H1 (cell line): ENCODE results near the gene PLTP. TPM values are rescaled to one million over a fixed set of nuclear protein-coding genes. Genes with fewer than 3 reads are reported as not detected.
A peak's percentile ranks its signal among the peaks of the same experiment; 100 is the strongest.

Experiments
- BACH1 ChIP-seq: IDR thresholded peaks from 2 replicates; pipeline ENCODE4 v1.6.1; 2012; ENCODE audit warnings: low read length, improper control_type of control experiment
- BRCA1 ChIP-seq: IDR thresholded peaks from 2 replicates; pipeline ENCODE4 v1.6.1; 2012; ENCODE audit warnings: low read depth, low read length, improper control_type of control experiment
- CEBPB ChIP-seq: IDR thresholded peaks from 2 replicates; pipeline ENCODE4 v1.6.1; 2012; ENCODE audit warnings: low read depth, low read length
- CHD1 ChIP-seq: IDR thresholded peaks from 2 replicates; pipeline ENCODE4 v1.6.1; 2012; ENCODE audit warnings: low read depth, low read length, improper control_type of control experiment
- CTCF ChIP-seq, 3 experiments: IDR thresholded peaks; 1 replicate in 2 of 3; 2 replicates in 1 of 3; pipeline versions ENCODE4 v1.5.1 to v1.6.1; 2011; ENCODE audit warnings: low read length in 3 of 3, mild to moderate bottlenecking in 3 of 3, inconsistent platforms in 2 of 3, low read depth in 1 of 3, moderate library complexity in 1 of 3; ENCODE audit not compliant: insufficient read depth in 1 of 3; ENCODE audit errors: control extremely low read depth in 1 of 3
- EP300 ChIP-seq, 2 experiments: IDR thresholded peaks; 1 replicate in 1 of 2; 2 replicates in 1 of 2; pipeline ENCODE4 v1.6.1; 2011 to 2012; ENCODE audit warnings: low read depth in 2 of 2, low read length in 2 of 2, mild to moderate bottlenecking in 2 of 2, borderline replicate concordance in 1 of 2, inconsistent platforms in 1 of 2, moderate library complexity in 1 of 2
- EZH2 ChIP-seq: fragments of 200-600 bp; sonication (generic); IDR thresholded peaks from 2 replicates; pipeline ENCODE4 v1.7.1; 2012; ENCODE audit warnings: low read depth, mild to moderate bottlenecking, moderate library complexity, low read length, inconsistent platforms; ENCODE audit not compliant: severe bottlenecking
- GABPA ChIP-seq: IDR thresholded peaks from 2 replicates; pipeline ENCODE4 v1.6.1; 2011; ENCODE audit warnings: mild to moderate bottlenecking, low read length, moderate library complexity, borderline replicate concordance; ENCODE audit not compliant: insufficient read depth
- GTF2F1 ChIP-seq: IDR thresholded peaks from 2 replicates; pipeline ENCODE4 v1.6.1; 2012; ENCODE audit warnings: low read depth, low read length, improper control_type of control experiment, borderline replicate concordance
- MAFK ChIP-seq: IDR thresholded peaks from 2 replicates; pipeline ENCODE4 v1.6.1; 2012; ENCODE audit warnings: low read depth, mild to moderate bottlenecking, improper control_type of control experiment, low read length
- MAX ChIP-seq: IDR thresholded peaks from 2 replicates; pipeline ENCODE4 v1.6.1; 2012; ENCODE audit warnings: inconsistent platforms
- PHF8 ChIP-seq: fragments of 200-600 bp; sonication (generic); conservative IDR thresholded peaks from 2 replicates; pipeline ENCODE4 v1.7.1; 2012; ENCODE audit warnings: low read depth, mild to moderate bottlenecking, inconsistent platforms, low read length, moderate library complexity
- POLR2A ChIP-seq, 2 experiments: IDR thresholded peaks; 1 replicate in 1 of 2; 2 replicates in 1 of 2; pipeline ENCODE4 v1.6.1; 2011; ENCODE audit warnings: low read depth in 2 of 2, low read length in 2 of 2, mild to moderate bottlenecking in 2 of 2; ENCODE audit errors: control extremely low read depth in 1 of 2
- POLR2AphosphoS5 ChIP-seq: IDR thresholded peaks from 2 replicates; pipeline ENCODE4 v1.6.1; 2011; ENCODE audit warnings: low read depth, low read length
- RBBP5 ChIP-seq: IDR thresholded peaks from 2 replicates; pipeline ENCODE4 v1.7.1; 2012; ENCODE audit warnings: low read depth, mild to moderate bottlenecking, inconsistent platforms, low read length, moderate library complexity, borderline replicate concordance
- RXRA ChIP-seq: IDR thresholded peaks from 2 replicates; pipeline ENCODE4 v1.6.1; 2011; ENCODE audit warnings: low read depth, mild to moderate bottlenecking, low read length, moderate library complexity; ENCODE audit not compliant: insufficient read depth
- SIRT6 ChIP-seq: IDR thresholded peaks from one replicate; pipeline ENCODE4 v1.7.1; 2012; ENCODE audit warnings: low read length, inconsistent platforms
- SP1 ChIP-seq: IDR thresholded peaks from 2 replicates; pipeline ENCODE4 v1.6.1; 2011; ENCODE audit warnings: low read depth, low read length
- SRF ChIP-seq: IDR thresholded peaks from 2 replicates; pipeline ENCODE4 v1.6.1; 2011; ENCODE audit warnings: mild to moderate bottlenecking, low read depth, low read length, moderate library complexity
- TAF7 ChIP-seq: optimal IDR thresholded peaks from 2 replicates; pipeline ENCODE3; 2011; ENCODE audit warnings: low read depth, mild to moderate bottlenecking, inconsistent platforms, low read length, moderate library complexity, borderline replicate concordance
- TEAD4 ChIP-seq: IDR thresholded peaks from 2 replicates; pipeline ENCODE4 v1.6.1; 2012; ENCODE audit warnings: low read depth, low read length, inconsistent platforms, mixed read lengths
- polyA plus RNA-seq, 7 experiments: library from polyadenylated mRNA; depleted of rRNA in 3 of 7; stranded (reverse) in 5 of 7; unstranded in 2 of 7; fragments of >200 nt in 5 of 7; fragments of 200-250 nt in 2 of 7; gene quantifications; 1 replicate in 5 of 7; 2 replicates in 1 of 7; 4 replicates in 1 of 7; pipeline versions ENCODE4 v1.2.1 to v1.2.3, GENCODE V29; 2011 to 2013; ENCODE audit warnings: missing spikeins in 2 of 7, mixed read lengths in 2 of 7
- total RNA-seq: library from RNA; stranded (reverse); fragmentation: NEBNext Ultra II Directional; extraction: Animal tissue kit (Norgen Biotek cat#: 25700); gene quantifications from 2 replicates; pipeline ENCODE4 v1.2.1, GENCODE V29; 2021

Gene PLTP
- total and polyA plus RNA-seq, 2 of the 8 experiments (the other 6 are each of a cell fraction or from before 2014, with no cell fraction given) = 120 to 194 TPM

- no peak for TF ChIP-seq EP300 (IDR thresholded peaks at IDR 0.05; ENCODE audit: borderline replicate concordance in 1 of 2, low read depth in 2 of 2, low read length in 2 of 2)
- no peak for TF ChIP-seq CEBPB
- TF ChIP-seq SRF = no peak
- no peak for TF ChIP-seq MAFK
- no peak for TF ChIP-seq GABPA
- no peak for TF ChIP-seq SIRT6
- TF ChIP-seq CHD1 = no peak
- TF ChIP-seq POLR2AphosphoS5 = peak; percentile 84
- 0 out of 2 replicates have a peak, but pooled peaks have one; percentile 2 for TF ChIP-seq TEAD4
- no peak for TF ChIP-seq CTCF (IDR thresholded peaks at IDR 0.05; ENCODE audit: control extremely low read depth in 1 of 3, insufficient read depth in 1 of 3, low read depth in 1 of 3, low read length in 3 of 3)
- no peak; the same call in 1 of the 2 replicates for TF ChIP-seq SP1
- no peak for TF ChIP-seq RBBP5
- no peak for TF ChIP-seq GTF2F1
- TF ChIP-seq TAF7 = no peak
- TF ChIP-seq MAX = peak; percentile 48
- peak; percentile 45 to 83 for TF ChIP-seq POLR2A (IDR thresholded peaks at IDR 0.05; ENCODE audit: control extremely low read depth in 1 of 2, low read depth in 2 of 2, low read length in 2 of 2)
- no peak for TF ChIP-seq RXRA
- no peak for TF ChIP-seq BRCA1
- TF ChIP-seq BACH1 = no peak
- peak; percentile 72 for TF ChIP-seq PHF8
- no peak for TF ChIP-seq EZH2
These were observed at the start of gene PLTP (continued) for GRCh38 chr20:45911486-45912343.
